Activated T-cell treated with anti-CD3 and anti-CD28 coated beads, Interleukin-2, amount 50 U/mL, for 4 hours (primary cell): Measurements from ENCODE around the gene SYDE2. TPM values are rescaled to one million over a fixed set of nuclear protein-coding genes. Genes with fewer than 3 reads are reported as not detected.
"Not testable (repeated sequence)": the region's sequence is repeated elsewhere in the genome, so short reads cannot be mapped to it uniquely, and the experiment has no call there.

Source experiments
- ATAC-seq, 2 donors: fragments of 200-7000 bp; cut with Tn5 transposase; one replicate each; pipeline ENCODE4 v1.10.0; 2021
- DNase-seq: peaks from one replicate; pipeline ENCODE4 v3.0.0-alpha.2; 2020
- H3K27me3 Mint-ChIP-seq: one replicate; pipeline ENCODE4 v1.8.0; 2021; ENCODE audit warnings: low read depth, mixed read lengths
- H3K36me3 Mint-ChIP-seq: one replicate; pipeline ENCODE4 v1.8.0; 2022; ENCODE audit warnings: mixed read lengths; ENCODE audit not compliant: insufficient read depth
- H3K4me1 Mint-ChIP-seq: one replicate; pipeline ENCODE4 v1.8.0; 2021; ENCODE audit warnings: low read depth, mixed read lengths
- H3K4me3 Mint-ChIP-seq: one replicate; pipeline ENCODE4 v1.8.0; 2021; ENCODE audit warnings: mild to moderate bottlenecking, moderate library complexity, mixed read lengths
- H3K9me3 Mint-ChIP-seq: one replicate; pipeline ENCODE4 v1.8.0; 2021; ENCODE audit warnings: mixed read lengths
- total RNA-seq, 3 donors: library from RNA; stranded (reverse); gene quantifications; one replicate each; pipeline ENCODE4 v1.2.1, GENCODE V29; 2021

SYDE2 gene
- 1 to 10 TPM; 2.2 to 4.3 (median 3.6) TPM for total RNA-seq

DNA sequence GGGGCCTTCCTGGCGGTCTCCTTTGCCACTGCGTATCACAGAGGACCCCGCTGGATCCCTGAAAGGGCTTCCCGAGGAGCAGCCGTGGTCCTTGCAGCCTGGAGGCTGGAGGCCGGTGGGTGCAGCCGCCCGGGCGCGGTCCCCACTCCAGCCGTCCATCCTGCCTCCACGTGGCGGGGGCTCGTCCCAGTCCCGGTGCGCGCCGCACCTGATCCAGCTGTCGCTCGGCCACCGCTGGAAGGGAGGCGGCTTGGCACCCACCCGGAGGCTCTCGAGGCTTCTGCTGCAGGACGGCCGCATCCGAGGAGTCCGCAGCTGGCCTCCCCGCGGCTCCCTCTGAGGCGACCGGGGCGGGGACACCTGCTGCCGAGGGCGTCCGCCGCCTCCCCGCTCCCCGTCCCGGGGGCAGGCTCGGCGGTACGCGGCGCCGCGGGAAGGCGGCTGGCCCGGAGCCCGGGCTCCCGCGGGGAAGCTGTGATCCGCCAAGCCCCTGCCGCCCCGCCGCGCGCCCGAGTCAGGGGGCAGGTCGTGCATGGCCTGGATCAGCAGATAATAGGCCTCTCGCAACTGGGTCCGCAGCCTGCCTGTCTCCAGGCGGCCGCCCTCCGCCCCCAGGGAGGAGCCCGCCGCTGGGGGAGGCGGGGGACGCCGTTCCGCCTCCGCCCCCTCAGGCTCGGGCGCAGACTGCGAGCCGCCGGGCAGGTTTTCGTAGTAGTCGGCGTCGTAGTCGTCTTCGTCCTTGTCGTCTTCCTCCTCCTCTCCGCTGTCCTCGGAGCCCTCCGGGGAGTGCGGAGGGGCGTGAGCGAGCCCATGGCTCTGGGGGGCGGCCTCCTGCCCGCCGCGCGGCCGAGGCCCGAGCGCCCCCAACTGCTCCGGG lies at the start of gene SYDE2:
SYDE2 (minus strand) TSS at position 554 of the 877 bp plus-strand sequence; CDS start at position 534, 20 bp downstream.
- Mint-ChIP-seq H3K36me3 (peaks cover 2% of the 10 kb centered on the region), H3K4me1 (peaks cover 34% of the 10 kb centered on the region), H3K9me3 (no peaks in the 10 kb centered on the region), H3K4me3 (peak within 1 kb of the TSS; percentile 93), H3K27me3 (peaks cover 21% of the 10 kb centered on the region)
- ATAC-seq = peak; percentile 80 to 84
- peak; percentile 68 for DNase-seq

DNA sequence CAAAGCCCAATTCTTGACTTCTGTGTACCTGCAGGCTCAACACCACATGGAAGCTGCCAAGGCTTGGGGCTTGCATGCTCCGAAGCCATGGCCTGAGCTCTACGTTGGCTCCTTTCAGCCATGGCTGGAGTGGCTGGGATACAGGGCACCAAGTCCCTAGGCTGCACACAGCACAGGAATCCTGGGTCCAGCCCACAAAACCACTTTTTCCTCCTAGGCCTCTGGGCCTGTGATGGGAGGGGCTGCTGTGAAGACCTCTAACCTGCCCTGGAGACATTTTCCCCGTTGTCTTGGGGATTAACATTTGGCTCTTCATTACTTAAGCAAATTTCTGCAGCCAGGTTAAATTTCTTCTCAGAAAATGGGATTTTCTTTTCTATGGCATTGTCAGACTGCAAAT lies 48.2 kb upstream of the SYDE2 start:
- peaks cover 18% of the 10 kb centered on the region for H3K36me3 Mint-ChIP-seq
- H3K4me3 Mint-ChIP-seq, ATAC-seq, H3K27me3 Mint-ChIP-seq, DNase-seq, H3K9me3 Mint-ChIP-seq: not testable (repeated sequence)
- H3K4me1 Mint-ChIP-seq = peaks cover 14% of the 10 kb centered on the region

DNA sequence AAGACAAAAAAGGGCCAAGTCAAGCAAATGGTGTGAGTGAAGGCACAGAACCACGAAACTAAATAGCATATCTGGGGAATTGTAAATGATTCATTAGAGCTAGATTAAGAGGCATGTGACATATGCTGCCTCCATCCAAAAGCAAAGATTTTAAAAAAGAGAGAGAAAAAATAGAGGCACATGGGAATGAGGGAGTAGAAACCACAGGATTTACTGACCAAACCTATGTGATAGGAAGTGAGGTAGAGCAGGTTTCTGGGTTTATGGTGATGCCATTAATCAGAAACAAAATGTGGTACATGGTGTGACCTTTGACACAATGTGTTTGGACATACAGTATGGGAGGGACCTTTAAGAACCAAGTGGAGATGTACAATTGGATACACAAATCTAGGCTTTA lies 45.1 kb upstream of the SYDE2 start:
- H3K36me3 Mint-ChIP-seq = peaks cover 12% of the 10 kb centered on the region
- ATAC-seq (no peak), DNase-seq (no peak)
- H3K4me3 Mint-ChIP-seq = no peak overlapping the region
- no peaks in the 10 kb centered on the region for H3K27me3 Mint-ChIP-seq
- H3K4me1 Mint-ChIP-seq = peaks cover 8% of the 10 kb centered on the region
- peaks cover 4% of the 10 kb centered on the region for H3K9me3 Mint-ChIP-seq

DNA sequence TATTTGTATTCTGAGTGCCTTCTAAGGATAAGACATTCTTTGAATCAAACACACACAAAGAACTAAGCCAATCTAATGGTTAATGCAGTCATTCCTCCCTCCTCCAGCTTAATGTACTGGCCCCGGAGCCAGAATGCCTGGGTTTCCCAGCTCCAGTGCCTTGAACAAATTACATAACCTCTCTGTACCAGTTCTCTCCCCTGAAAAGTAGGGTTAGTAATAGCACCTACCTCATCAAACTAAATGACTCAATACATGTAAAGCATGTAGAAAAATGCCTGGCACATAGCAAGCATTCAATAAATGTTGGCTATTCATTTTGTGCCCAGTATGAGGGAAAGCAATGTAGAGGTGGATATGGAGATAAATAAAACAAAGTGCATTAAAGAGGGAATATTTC lies 44.6 kb upstream of the SYDE2 start:
- DNase-seq = no peak
- ATAC-seq = no peak
- peaks cover 4% of the 10 kb centered on the region for H3K9me3 Mint-ChIP-seq
- no peaks in the 10 kb centered on the region for H3K27me3 Mint-ChIP-seq
- H3K4me3 Mint-ChIP-seq = no peak overlapping the region
- H3K36me3 Mint-ChIP-seq = peaks cover 10% of the 10 kb centered on the region
- peaks cover 10% of the 10 kb centered on the region for H3K4me1 Mint-ChIP-seq

GRCh38 chr1:85244271-85245061 lies 43.6 kb upstream of the SYDE2 start:
- DNase-seq = no peak
- H3K4me1 Mint-ChIP-seq = peaks cover 10% of the 10 kb centered on the region
- peaks cover 2% of the 10 kb centered on the region for H3K9me3 Mint-ChIP-seq
- no peak overlapping the region for H3K4me3 Mint-ChIP-seq
- H3K27me3 Mint-ChIP-seq = no peaks in the 10 kb centered on the region
- ATAC-seq = no peak
- H3K36me3 Mint-ChIP-seq = peaks cover 1% of the 10 kb centered on the region

DNA sequence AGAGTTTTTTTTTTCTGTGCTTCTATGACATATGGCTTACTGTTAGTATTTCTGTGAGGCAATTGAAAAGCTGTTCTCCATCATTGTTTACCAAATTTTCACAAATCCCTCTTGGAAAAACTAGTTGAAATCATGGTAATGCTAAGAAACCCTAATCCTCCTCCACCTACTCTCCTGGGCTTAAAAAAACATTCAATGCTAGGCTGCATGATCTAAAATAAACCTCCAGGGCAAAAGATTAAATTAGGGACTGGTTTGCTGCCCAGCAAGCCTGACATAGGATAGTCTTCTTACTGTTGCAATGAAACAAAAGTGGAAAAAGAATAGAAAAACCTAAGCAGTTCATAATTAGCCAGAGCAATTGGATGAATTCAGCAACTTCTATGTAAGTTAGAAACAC lies 42.6 kb upstream of the SYDE2 start:
- no peak for DNase-seq
- Mint-ChIP-seq H3K36me3 (no peaks in the 10 kb centered on the region), H3K4me3 (no peak overlapping the region), H3K27me3 (no peaks in the 10 kb centered on the region), H3K4me1 (peaks cover 10% of the 10 kb centered on the region), H3K9me3 (no peaks in the 10 kb centered on the region)
- ATAC-seq = no peak

DNA sequence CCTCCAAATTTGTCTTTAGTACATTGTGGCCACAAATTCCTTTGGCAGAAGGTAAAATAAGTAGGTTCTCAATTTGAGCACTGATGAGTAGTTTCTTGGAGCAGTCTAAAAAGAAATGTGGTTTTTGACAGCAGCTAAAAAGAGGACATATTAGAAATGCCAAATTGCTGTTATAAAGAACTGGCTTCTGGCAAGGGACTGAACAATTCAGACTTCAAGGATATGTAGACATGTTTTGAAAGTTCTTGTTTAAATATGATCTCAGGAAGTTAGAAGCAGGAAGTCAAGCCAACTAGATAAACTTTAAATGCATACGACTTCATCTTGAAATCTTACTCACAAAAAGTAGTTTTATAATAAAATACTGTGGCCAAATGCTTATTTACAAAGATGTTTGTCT lies 39.8 kb upstream of the SYDE2 start:
- H3K9me3 Mint-ChIP-seq = no peaks in the 10 kb centered on the region
- peaks cover 6% of the 10 kb centered on the region for H3K27me3 Mint-ChIP-seq
- ATAC-seq (no peak), DNase-seq (no peak)
- peaks cover 10% of the 10 kb centered on the region for H3K4me1 Mint-ChIP-seq
- no peak overlapping the region for H3K4me3 Mint-ChIP-seq
- no peaks in the 10 kb centered on the region for H3K36me3 Mint-ChIP-seq

- no peak overlapping the region for H3K4me3 Mint-ChIP-seq
- H3K27me3 Mint-ChIP-seq = peaks cover 6% of the 10 kb centered on the region
- ATAC-seq = peak in 1 of 2 donors; percentile 40
- DNase-seq = no peak
- peaks cover 10% of the 10 kb centered on the region for H3K4me1 Mint-ChIP-seq
- H3K9me3 Mint-ChIP-seq = no peaks in the 10 kb centered on the region
- H3K36me3 Mint-ChIP-seq = no peaks in the 10 kb centered on the region
These were observed 39.4 kb upstream of the SYDE2 start for GRCh38 chr1:85240174-85240601.

- Mint-ChIP-seq H3K9me3 (no peaks in the 10 kb centered on the region), H3K36me3 (no peaks in the 10 kb centered on the region), H3K27me3 (peaks cover 6% of the 10 kb centered on the region), H3K4me1 (peaks cover 10% of the 10 kb centered on the region), H3K4me3 (no peak overlapping the region)
- DNase-seq (no peak), ATAC-seq (no peak)
These were observed 36.8 kb upstream of the SYDE2 start for GRCh38 chr1:85237613-85238012.

- Mint-ChIP-seq H3K4me1 (no peaks in the 10 kb centered on the region), H3K9me3 (no peaks in the 10 kb centered on the region), H3K27me3 (no peaks in the 10 kb centered on the region), H3K36me3 (no peaks in the 10 kb centered on the region), H3K4me3 (no peak overlapping the region)
- no peak for DNase-seq
- ATAC-seq = no peak
These were observed 29.6 kb upstream of the SYDE2 start for GRCh38 chr1:85230305-85230977.

- Mint-ChIP-seq H3K27me3 (no peaks in the 10 kb centered on the region), H3K4me1 (no peaks in the 10 kb centered on the region), H3K9me3 (no peaks in the 10 kb centered on the region), H3K36me3 (no peaks in the 10 kb centered on the region), H3K4me3 (no peak overlapping the region)
- DNase-seq = no peak
- ATAC-seq = no peak
These were observed 28.8 kb upstream of the SYDE2 start for GRCh38 chr1:85229574-85230097.

- no peak for DNase-seq
- ATAC-seq = no peak
- no peaks in the 10 kb centered on the region for H3K36me3 Mint-ChIP-seq
- no peak overlapping the region for H3K4me3 Mint-ChIP-seq
- H3K4me1 Mint-ChIP-seq = no peaks in the 10 kb centered on the region
- no peaks in the 10 kb centered on the region for H3K9me3 Mint-ChIP-seq
- H3K27me3 Mint-ChIP-seq = no peaks in the 10 kb centered on the region
These were observed 28.2 kb upstream of the SYDE2 start for GRCh38 chr1:85228972-85229371.

GRCh38 chr1:85225624-85226380 lies 25.0 kb upstream of the SYDE2 start:
- no peak for DNase-seq
- Mint-ChIP-seq H3K27me3 (peaks cover 2% of the 10 kb centered on the region), H3K36me3 (no peaks in the 10 kb centered on the region), H3K4me1 (no peaks in the 10 kb centered on the region), H3K9me3 (no peaks in the 10 kb centered on the region), H3K4me3 (no peak overlapping the region)
- ATAC-seq = no peak
